OCI-LY7 (cell line): ENCODE results near the gene ASB18. TPM values are rescaled to one million over a fixed set of nuclear protein-coding genes. Genes with fewer than 3 reads are reported as not detected.

Experiments
- BruUV-seq: library from RNA; stranded (reverse); fragments of 400-500 nt; replicated peaks from 2 replicates; lab custom pipeline; 2021; lab: Mats Ljungman, UMichigan
- CTCF ChIA-PET: fragments of 300-600 bp; sonication (Branson Sonifier 250); formaldehyde crosslinking; loops from one replicate; lab custom pipeline; 2022; ENCODE audit warnings: antibody characterized with exemption; ENCODE audit not compliant: unreplicated experiment; lab: Charles Lee
- POLR2A ChIA-PET: fragments of 300-600 bp; sonication (Branson Sonifier 250); formaldehyde crosslinking; loops from one replicate; lab custom pipeline; 2022; ENCODE audit warnings: antibody characterized with exemption; lab: Charles Lee
- DNase-seq: peaks from one replicate; pipeline ENCODE4 v3.0.0-alpha.2; 2015; ENCODE audit warnings: low spot score
- H2AFZ ChIP-seq: fragments of 200-600 bp; sonication (generic), shearing (Covaris generic); 2 replicates; pipeline ENCODE4 v1.6.1; 2014; ENCODE audit warnings: mild to moderate bottlenecking, antibody characterized with exemption, low read length, moderate library complexity
- H3K27ac ChIP-seq: fragments of 200-600 bp; sonication (generic); 2 replicates; pipeline ENCODE4 v1.5.1; 2014; ENCODE audit warnings: mixed run types, low read depth, mild to moderate bottlenecking, moderate library complexity, low read length, inconsistent platforms; ENCODE audit not compliant: poor library complexity, severe bottlenecking
- H3K36me3 ChIP-seq: fragments of 200-600 bp; sonication (generic); 2 replicates; pipeline ENCODE4 v1.6.1; 2014; ENCODE audit warnings: mild to moderate bottlenecking, antibody characterized with exemption, low read length, moderate library complexity, mixed read lengths; ENCODE audit not compliant: insufficient read depth
- H3K4me1 ChIP-seq: fragments of 200-600 bp; sonication (generic); 2 replicates; pipeline ENCODE4 v1.5.1; 2014; ENCODE audit warnings: mild to moderate bottlenecking, low read length; ENCODE audit not compliant: insufficient read depth, poor library complexity, severe bottlenecking
- H3K4me2 ChIP-seq: fragments of 200-600 bp; sonication (generic); 2 replicates; pipeline ENCODE4 v1.6.1; 2014; ENCODE audit warnings: mild to moderate bottlenecking, low read length
- H3K4me3 ChIP-seq: fragments of 200-600 bp; sonication (generic); 2 replicates; pipeline ENCODE4 v1.5.1; 2014; ENCODE audit warnings: mild to moderate bottlenecking, low read depth, low read length; ENCODE audit not compliant: poor library complexity, severe bottlenecking
- H3K79me2 ChIP-seq: fragments of 200-600 bp; sonication (generic); 2 replicates; pipeline ENCODE4 v1.6.1; 2016; ENCODE audit warnings: low read depth, mild to moderate bottlenecking, low read length, moderate library complexity, mixed read lengths; ENCODE audit not compliant: insufficient read depth
- H3K9me2 ChIP-seq: fragments of 200-600 bp; sonication (generic); 2 replicates; pipeline ENCODE4 v1.6.1; 2016; ENCODE audit warnings: mild to moderate bottlenecking, low read length, mixed read lengths; ENCODE audit not compliant: insufficient read depth
- H3K9me3 ChIP-seq: fragments of 200-600 bp; sonication (generic); 2 replicates; pipeline ENCODE4 v1.6.1; 2014; ENCODE audit warnings: mild to moderate bottlenecking, mixed run types, low read length, mixed read lengths
- H4K20me1 ChIP-seq: fragments of 200-600 bp; sonication (generic); 2 replicates; pipeline ENCODE4 v1.6.1; 2014; ENCODE audit warnings: mild to moderate bottlenecking, antibody characterized with exemption, low read length, moderate library complexity, mixed read lengths; ENCODE audit not compliant: insufficient read depth
- CTCF ChIP-seq: fragments of 200-600 bp; sonication (generic); conservative IDR thresholded peaks from 2 replicates; pipeline ENCODE4 v1.5.1; 2014; ENCODE audit warnings: mild to moderate bottlenecking, antibody characterized with exemption, low read length, moderate library complexity, mixed read lengths
- EZH2phosphoT487 ChIP-seq: fragments of 200-600 bp; sonication (generic); IDR thresholded peaks from 2 replicates; pipeline ENCODE4 v1.6.1; 2018; ENCODE audit warnings: low read depth, borderline replicate concordance, mild to moderate bottlenecking, mixed run types, antibody characterized with exemption, low read length, moderate library complexity, mixed read lengths
- intact Hi-C: fragments of 100-400 bp; cut with micrococcal nuclease; formaldehyde crosslinking; loops from one replicate; pipeline ENCODE4 v1.10.0; 2022; ENCODE audit not compliant: unreplicated experiment
- total RNA-seq, 2 experiments: library from RNA; depleted of rRNA in 1 of 2; stranded (reverse); fragments of >200 nt in 1 of 2; shearing (Covaris generic) in 1 of 2; gene quantifications; 2 replicates each; pipeline ENCODE4 v1.2.3, GENCODE V29; 2014 to 2022

ASB18 gene
- total RNA-seq, 2 experiments from 2014 or later = not detected

GRCh38 chr2:236237468-236238190, 26.6 kb downstream of the ASB18 start:
- CTCF ChIA-PET = no interaction called here
- no peak overlapping the region for H3K4me3 ChIP-seq

GRCh38 chr2:236236559-236237452, 27.4 kb downstream of the ASB18 start:
- DNase-seq = no peak
- Histone ChIP-seq H3K27ac (no peak overlapping the region), H4K20me1 (no peaks in the 10 kb centered on the region), H3K36me3 (no peaks in the 10 kb centered on the region), H3K9me3 (no peaks in the 10 kb centered on the region), H3K4me3 (no peak overlapping the region), H3K9me2 (no peaks in the 10 kb centered on the region), H2AFZ (no peak overlapping the region), H3K79me2 (no peaks in the 10 kb centered on the region), H3K4me2 (no peak overlapping the region), H3K4me1 (no peaks in the 10 kb centered on the region)
- TF ChIP-seq EZH2phosphoT487 = no peak
- TF ChIP-seq CTCF = no peak
- ChIA-PET POLR2A (no interaction called here), CTCF (no interaction called here)
- intact Hi-C loops = no loop called here
- BruUV-seq = no TSS peak

More at GRCh38 chr2:236237468-236238190, 26.6 kb downstream of the ASB18 start:
- no peaks in the 10 kb centered on the region for H3K4me1 ChIP-seq
- H3K36me3 ChIP-seq = no peaks in the 10 kb centered on the region
- no peaks in the 10 kb centered on the region for H3K9me3 ChIP-seq
- no peak overlapping the region for H2AFZ ChIP-seq
- POLR2A ChIA-PET = no interaction called here
- DNase-seq = no peak
- TF ChIP-seq EZH2phosphoT487 = no peak
- intact Hi-C loops = no loop called here
- no peak overlapping the region for H3K27ac ChIP-seq
- no peaks in the 10 kb centered on the region for H3K79me2 ChIP-seq
- no TSS peak for BruUV-seq
- H3K4me2 ChIP-seq = no peak overlapping the region
- no peaks in the 10 kb centered on the region for H4K20me1 ChIP-seq
- no peaks in the 10 kb centered on the region for H3K9me2 ChIP-seq

GRCh38 chr2:236229186-236229585, 35.0 kb downstream of the ASB18 start:
- H3K4me2 ChIP-seq = no peak overlapping the region

More at GRCh38 chr2:236229186-236229585, 35.0 kb downstream of the ASB18 start:
- intact Hi-C loops = no loop called here
- no peak overlapping the region for H3K4me3 ChIP-seq
- TF ChIP-seq CTCF (no peak), EZH2phosphoT487 (no peak)
- H3K27ac ChIP-seq = no peak overlapping the region
- BruUV-seq = no TSS peak
- DNase-seq = no peak
- H2AFZ ChIP-seq = no peak overlapping the region
- no peaks in the 10 kb centered on the region; the same call in 1 of the 2 replicates for H3K9me2 ChIP-seq
- no peaks in the 10 kb centered on the region for H3K36me3 ChIP-seq
- ChIA-PET POLR2A (no interaction called here), CTCF (no interaction called here)
- no peaks in the 10 kb centered on the region for H3K4me1 ChIP-seq
- H3K9me3 ChIP-seq = no peaks in the 10 kb centered on the region
- H3K79me2 ChIP-seq = no peaks in the 10 kb centered on the region
- H4K20me1 ChIP-seq = no peaks in the 10 kb centered on the region
